Measurements from ENCODE around the gene CDC16. TPM values are rescaled to one million over a fixed set of nuclear protein-coding genes. Genes with fewer than 3 reads are reported as not detected.

Gene CDC16
- total and polyA plus RNA-seq, 9 of the 15 experiments (the other 6 are each of a cell fraction or from before 2014, with no cell fraction given), result 23.2 to 102 (median 51.6) TPM

DNA sequence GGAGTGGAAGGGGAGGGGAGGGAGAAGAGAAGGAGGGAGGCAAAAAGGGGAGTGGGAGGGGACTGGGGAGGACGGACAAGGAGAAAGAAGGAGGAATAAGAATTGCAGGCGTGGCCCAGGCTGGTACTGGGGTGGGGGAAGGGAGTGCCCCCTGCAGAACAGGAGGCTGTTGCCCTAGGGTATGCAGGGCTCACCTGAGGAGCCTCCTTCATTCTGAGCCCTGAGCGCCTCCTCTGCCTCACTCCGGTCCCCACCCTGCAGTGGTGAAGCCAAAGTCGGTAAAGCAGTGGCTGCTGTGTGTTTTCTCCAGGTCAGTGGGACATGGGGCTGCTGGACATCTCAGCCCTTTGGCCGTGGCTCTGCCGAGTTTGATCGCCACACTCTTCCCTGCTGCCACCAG is 9.1 kb upstream of the CDC16 start:
- no peaks in the 10 kb centered on the region for H3K79me2 ChIP-seq (ENCODE audit: control insufficient read depth, insufficient read depth, low read length)
- TF ChIP-seq KDM1A (IDR thresholded peaks at IDR 0.05), result peak in 1 of 2 experiments; percentile 65; a peak in 1 of 4 replicates
- TF ChIP-seq, protein P1, sequence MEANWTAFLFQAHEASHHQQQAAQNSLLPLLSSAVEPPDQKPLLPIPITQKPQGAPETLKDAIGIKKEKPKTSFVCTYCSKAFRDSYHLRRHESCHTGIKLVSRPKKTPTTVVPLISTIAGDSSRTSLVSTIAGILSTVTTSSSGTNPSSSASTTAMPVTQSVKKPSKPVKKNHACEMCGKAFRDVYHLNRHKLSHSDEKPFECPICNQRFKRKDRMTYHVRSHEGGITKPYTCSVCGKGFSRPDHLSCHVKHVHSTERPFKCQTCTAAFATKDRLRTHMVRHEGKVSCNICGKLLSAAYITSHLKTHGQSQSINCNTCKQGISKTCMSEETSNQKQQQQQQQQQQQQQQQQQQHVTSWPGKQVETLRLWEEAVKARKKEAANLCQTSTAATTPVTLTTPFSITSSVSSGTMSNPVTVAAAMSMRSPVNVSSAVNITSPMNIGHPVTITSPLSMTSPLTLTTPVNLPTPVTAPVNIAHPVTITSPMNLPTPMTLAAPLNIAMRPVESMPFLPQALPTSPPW (CRISPR knock-in tag; IDR thresholded peaks at IDR 0.05), result peak; percentile 32; the same call in 1 of the 2 replicates
- TF ChIP-seq BRD4 (IDR thresholded peaks at IDR 0.05), result no peak
- no peaks in the 10 kb centered on the region for H3K9me3 ChIP-seq (replicated peaks; ENCODE audit: control insufficient read depth, insufficient read depth, low read depth, low read length)
- ChIA-PET POLR2A (no interaction called here), CTCF (ENCODE audit: low intra/inter-chr PET ratio) (interaction anchor here (1.1 to 2.7 kb wide), 2 partner anchors 274 to 495 kb away, joined by 3 to 26 read pairs; no protein-coding TSS in a partner anchor)
- no peak overlapping the region for H3K27ac ChIP-seq (ENCODE audit: extremely low read depth, low read depth, low read length)
- no peaks in the 10 kb centered on the region for H3K36me3 ChIP-seq (ENCODE audit: control insufficient read depth, insufficient read depth, low read length)
- no peak overlapping the region for H3K9ac ChIP-seq (ENCODE audit: insufficient read depth in 1 of 2, low read depth in 2 of 2, low read length in 2 of 2)
- H2AFZ ChIP-seq (ENCODE audit: low read depth, low read length), result no peak overlapping the region
- no peaks in the 10 kb centered on the region for H3K27me3 ChIP-seq (ENCODE audit: control insufficient read depth in 2 of 2, insufficient read depth in 2 of 2, low read length in 2 of 2)
- FAIRE-seq, result no peak
- H4K20me1 ChIP-seq (replicated peaks; ENCODE audit: control insufficient read depth, insufficient read depth, low read length), result no peaks in the 10 kb centered on the region
- no peak overlapping the region for H3K4me2 ChIP-seq (ENCODE audit: insufficient read depth, low read length)
- no peak overlapping the region for H3K4me3 ChIP-seq
- peaks cover 23% of the 10 kb centered on the region in 2 experiments; a peak in 4 of 5 replicates for H3K4me1 ChIP-seq (replicated peaks in 1 of 2; ENCODE audit: control insufficient read depth in 2 of 2, insufficient read depth in 2 of 2, low read length in 2 of 2)
- no peaks in the 10 kb centered on the region for H3K9me1 ChIP-seq (ENCODE audit: control insufficient read depth, insufficient read depth, low read length)
- intact Hi-C loops (cut with micrococcal nuclease) (loop anchor here (1.0 to 5.0 kb wide), 2 partner anchors 274 to 408 kb away; no protein-coding TSS in a partner anchor), in situ Hi-C loops (cut with MboI) (no loop called here)
- no TSS peak for BruUV-seq (replicated peaks)
- 67% methylated on average over 2 of the region's 8 CpGs for WGBS (ENCODE audit: insufficient coverage, low coverage, missing lambda C conversion rate)
- ATAC-seq, result no peak
- DNase-seq (ENCODE audit: extremely low read depth in 1 of 4, low spot score in 3 of 4), result no peak

DNA sequence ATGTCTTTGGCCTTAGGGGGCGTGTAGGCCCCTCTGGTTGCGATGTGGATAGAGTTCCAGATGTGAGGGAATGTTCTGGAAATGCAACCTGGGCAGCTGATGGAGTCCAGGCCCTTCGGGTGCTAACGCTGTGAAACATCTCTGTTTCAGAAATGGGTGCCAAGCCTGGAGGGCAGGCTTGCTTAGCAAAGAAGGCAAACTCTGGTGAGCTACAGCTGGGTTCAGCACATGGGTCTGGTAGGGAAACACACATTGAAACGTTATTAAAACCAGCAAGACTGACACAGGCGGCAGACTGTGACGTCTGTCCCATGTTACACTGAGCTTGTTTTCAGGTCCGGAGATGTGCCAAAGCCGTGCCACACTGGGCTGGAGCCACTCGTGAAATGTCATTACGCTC is 8.6 kb upstream of the CDC16 start:
- no peak for FAIRE-seq
- in situ Hi-C loops (cut with MboI), result no loop called here

More for the DNA sequence above, 8.6 kb upstream of the CDC16 start:
- DNase-seq (ENCODE audit: extremely low read depth in 1 of 4, low spot score in 3 of 4), result no peak
- Histone ChIP-seq H3K4me2 (ENCODE audit: insufficient read depth, low read length) (no peak overlapping the region), H3K4me1 (replicated peaks in 1 of 2; ENCODE audit: control insufficient read depth in 2 of 2, insufficient read depth in 2 of 2, low read length in 2 of 2) (peaks cover 23% of the 10 kb centered on the region in 2 experiments; a peak in 4 of 5 replicates), H2AFZ (ENCODE audit: low read depth, low read length) (no peak overlapping the region), H3K36me3 (ENCODE audit: control insufficient read depth, insufficient read depth, low read length) (no peaks in the 10 kb centered on the region), H4K20me1 (replicated peaks; ENCODE audit: control insufficient read depth, insufficient read depth, low read length) (no peaks in the 10 kb centered on the region), H3K9me3 (replicated peaks; ENCODE audit: control insufficient read depth, insufficient read depth, low read depth, low read length) (no peaks in the 10 kb centered on the region), H3K27ac (ENCODE audit: extremely low read depth, low read depth, low read length) (no peak overlapping the region), H3K27me3 (ENCODE audit: control insufficient read depth in 2 of 2, insufficient read depth in 2 of 2, low read length in 2 of 2) (no peaks in the 10 kb centered on the region), H3K9ac (ENCODE audit: insufficient read depth in 1 of 2, low read depth in 2 of 2, low read length in 2 of 2) (no peak overlapping the region), H3K79me2 (ENCODE audit: control insufficient read depth, insufficient read depth, low read length) (no peaks in the 10 kb centered on the region), H3K9me1 (ENCODE audit: control insufficient read depth, insufficient read depth, low read length) (no peaks in the 10 kb centered on the region), H3K4me3 (no peak overlapping the region)
- CTCF ChIA-PET (ENCODE audit: low intra/inter-chr PET ratio), result interaction anchor here (0.9 to 2.7 kb wide), 3 partner anchors 80 to 496 kb away, joined by 3 to 26 read pairs (median 3); no protein-coding TSS in a partner anchor
- POLR2A ChIA-PET, result interaction anchor here (0.6 kb wide), 1 partner anchor 684 kb away, joined by 3 read pairs; no protein-coding TSS in a partner anchor
- intact Hi-C loops (cut with micrococcal nuclease), result loop anchor here (1.0 to 5.0 kb wide), 2 partner anchors 275 to 409 kb away; no protein-coding TSS in a partner anchor
- no peak for TF ChIP-seq NUFIP1 (IDR thresholded peaks at IDR 0.05; ENCODE audit: partially characterized antibody)
- WGBS (ENCODE audit: insufficient coverage, low coverage, missing lambda C conversion rate), result 75% methylated on average over 8 of the region's 11 CpGs
- no peak for ATAC-seq
- no TSS peak for BruUV-seq (replicated peaks)
